HEK293T (cell line): ENCODE data around the gene CHRNB4.

ENCODE experiments used
- CTCF ChIA-PET: fragments of 350-600 bp; formaldehyde crosslinking; extraction: SDS; loops from one replicate; lab custom pipeline; 2021; ENCODE audit warnings: antibody characterized with exemption, inconsistent platforms; lab: Yijun Ruan, JAX
- POLR2A ChIA-PET: fragments of 350-600 bp; formaldehyde crosslinking; extraction: SDS; loops from one replicate; lab custom pipeline; 2020; ENCODE audit warnings: antibody characterized with exemption, inconsistent platforms; lab: Yijun Ruan, JAX
- DNase-seq: peaks from one replicate; pipeline ENCODE4 v3.0.0; 2012; ENCODE audit warnings: mixed read lengths; ENCODE audit errors: extremely low spot score
- ARNT ChIP-seq: fragments of 450-650 bp; IDR thresholded peaks from 2 replicates; pipeline ENCODE4 v1.6.1; 2017; ENCODE audit warnings: mild to moderate bottlenecking
- BHLHE40 ChIP-seq: fragments of 450-650 bp; IDR thresholded peaks from 2 replicates; pipeline ENCODE4 v1.6.1; 2016; ENCODE audit warnings: mild to moderate bottlenecking, moderate library complexity, borderline replicate concordance
- CTBP1 ChIP-seq: fragments of 450-650 bp; IDR thresholded peaks from 2 replicates; pipeline ENCODE4 v1.6.1; 2016; ENCODE audit warnings: borderline replicate concordance
- ELF4 ChIP-seq: fragments of 450-650 bp; IDR thresholded peaks from 2 replicates; pipeline ENCODE4 v1.6.1; 2017; ENCODE audit warnings: antibody characterized with exemption
- FOXA1 ChIP-seq: fragments of 450-650 bp; IDR thresholded peaks from 2 replicates; pipeline ENCODE4 v1.6.1; 2016; ENCODE audit warnings: mild to moderate bottlenecking
- FOXK2 ChIP-seq: fragments of 450-650 bp; IDR thresholded peaks from 2 replicates; pipeline ENCODE4 v1.6.1; 2016; ENCODE audit warnings: mild to moderate bottlenecking
- FOXM1 ChIP-seq: fragments of 450-650 bp; IDR thresholded peaks from 2 replicates; pipeline ENCODE4 v1.6.1; 2017; ENCODE audit warnings: mild to moderate bottlenecking, borderline replicate concordance
- HDGF ChIP-seq: fragments of 450-650 bp; IDR thresholded peaks from 2 replicates; pipeline ENCODE4 v1.6.1; 2017; ENCODE audit warnings: antibody characterized with exemption, borderline replicate concordance
- L3MBTL2 ChIP-seq: fragments of 450-650 bp; conservative IDR thresholded peaks from 2 replicates; pipeline ENCODE4 v1.6.1; 2016; ENCODE audit warnings: mild to moderate bottlenecking
- LEF1 ChIP-seq: fragments of 450-650 bp; IDR thresholded peaks from 2 replicates; pipeline ENCODE4 v1.6.1; 2017; ENCODE audit warnings: mild to moderate bottlenecking, borderline replicate concordance
- NFRKB ChIP-seq: fragments of 450-650 bp; IDR thresholded peaks from 2 replicates; pipeline ENCODE4 v1.6.1; 2016; ENCODE audit warnings: mild to moderate bottlenecking, moderate library complexity
- SP1 ChIP-seq: fragments of 450-650 bp; IDR thresholded peaks from 2 replicates; pipeline ENCODE4 v1.6.1; 2017
- SUZ12 ChIP-seq: fragments of 450-650 bp; IDR thresholded peaks from 2 replicates; pipeline ENCODE4 v1.6.1; 2016; ENCODE audit warnings: mild to moderate bottlenecking
- TARDBP ChIP-seq: fragments of 450-650 bp; IDR thresholded peaks from 2 replicates; pipeline ENCODE4 v1.6.1; 2016
- ZNF384 ChIP-seq: fragments of 450-650 bp; IDR thresholded peaks from 2 replicates; pipeline ENCODE4 v1.6.1; 2016
- TF ChIP-seq, protein P1 (sequence below): fragments of 450-650 bp; IDR thresholded peaks from 2 replicates; pipeline ENCODE4 v1.6.1; 2016

CHRNB4 gene

GRCh38 chr15:78634210-78635145 lies 6.5 kb downstream of the CHRNB4 start:
- DNase-seq = no peak
- ChIA-PET CTCF (interaction anchor here (1.2 kb wide), 1 partner anchor 10 kb away, joined by 3 read pairs; no protein-coding TSS in a partner anchor), POLR2A (interaction anchor here (0.8 to 1.0 kb wide), 2 partner anchors 69 to 94 kb away, joined by 3 read pairs; partner anchors contain the start of genes CHRNA5 and PSMA4)

GRCh38 chr15:78633348-78633747 lies 7.7 kb downstream of the CHRNB4 start:
- CTCF ChIA-PET = no interaction called here
- TF ChIP-seq ZNF384 = no peak
- TF ChIP-seq ARNT = no peak
- no peak for TF ChIP-seq NFRKB
- no peak for DNase-seq
- POLR2A ChIA-PET = interaction anchor here (0.8 kb wide), 1 partner anchor 68 kb away, joined by 3 read pairs; the partner anchor contains the start of gene CHRNA5

More at GRCh38 chr15:78634210-78635145, 6.5 kb downstream of the CHRNB4 start:
- TF ChIP-seq FOXK2 = no peak
- TF ChIP-seq, protein P1, sequence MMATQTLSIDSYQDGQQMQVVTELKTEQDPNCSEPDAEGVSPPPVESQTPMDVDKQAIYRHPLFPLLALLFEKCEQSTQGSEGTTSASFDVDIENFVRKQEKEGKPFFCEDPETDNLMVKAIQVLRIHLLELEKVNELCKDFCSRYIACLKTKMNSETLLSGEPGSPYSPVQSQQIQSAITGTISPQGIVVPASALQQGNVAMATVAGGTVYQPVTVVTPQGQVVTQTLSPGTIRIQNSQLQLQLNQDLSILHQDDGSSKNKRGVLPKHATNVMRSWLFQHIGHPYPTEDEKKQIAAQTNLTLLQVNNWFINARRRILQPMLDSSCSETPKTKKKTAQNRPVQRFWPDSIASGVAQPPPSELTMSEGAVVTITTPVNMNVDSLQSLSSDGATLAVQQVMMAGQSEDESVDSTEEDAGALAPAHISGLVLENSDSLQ = no peak
- TF ChIP-seq ELF4 = no peak
- TF ChIP-seq ZNF384 = no peak
- TF ChIP-seq NFRKB = no peak
- TF ChIP-seq L3MBTL2 = no peak
- no peak for TF ChIP-seq CTBP1
- TF ChIP-seq SP1 = no peak
- TF ChIP-seq HDGF = no peak
- TF ChIP-seq LEF1 = no peak
- TF ChIP-seq BHLHE40 = no peak
- TF ChIP-seq FOXM1 = no peak
- TF ChIP-seq SUZ12 = no peak
- TF ChIP-seq FOXA1 = no peak

GRCh38 chr15:78630886-78631633 lies 9.9 kb downstream of the CHRNB4 start:
- TF ChIP-seq, protein P1 = no peak
- TF ChIP-seq ARNT = no peak
- TF ChIP-seq L3MBTL2 = no peak
- no peak for TF ChIP-seq SP1
- TF ChIP-seq FOXM1 = no peak
- no peak for TF ChIP-seq LEF1
- TF ChIP-seq HDGF = no peak
- no peak for TF ChIP-seq NFRKB
- no peak for TF ChIP-seq TARDBP
- no peak for TF ChIP-seq CTBP1
- TF ChIP-seq FOXK2 = no peak
- TF ChIP-seq BHLHE40 = no peak
- TF ChIP-seq FOXA1 = no peak
- TF ChIP-seq ELF4 = no peak
- CTCF ChIA-PET = interaction anchor here (0.9 kb wide), 1 partner anchor 9 kb away, joined by 3 read pairs; no protein-coding TSS in a partner anchor
- POLR2A ChIA-PET = no interaction called here
- DNase-seq = no peak

- no peak for DNase-seq
- ChIA-PET CTCF (no interaction called here), POLR2A (no interaction called here)
- TF ChIP-seq BHLHE40 (no peak), ZNF384 (no peak), ELF4 (no peak), LEF1 (no peak), HDGF (no peak), FOXK2 (no peak), CTBP1 (no peak), FOXM1 (no peak), ARNT (no peak), NFRKB (no peak), SUZ12 (no peak)
Observed at GRCh38 chr15:78629716-78630065, 11.3 kb downstream of the CHRNB4 start.

DNA sequence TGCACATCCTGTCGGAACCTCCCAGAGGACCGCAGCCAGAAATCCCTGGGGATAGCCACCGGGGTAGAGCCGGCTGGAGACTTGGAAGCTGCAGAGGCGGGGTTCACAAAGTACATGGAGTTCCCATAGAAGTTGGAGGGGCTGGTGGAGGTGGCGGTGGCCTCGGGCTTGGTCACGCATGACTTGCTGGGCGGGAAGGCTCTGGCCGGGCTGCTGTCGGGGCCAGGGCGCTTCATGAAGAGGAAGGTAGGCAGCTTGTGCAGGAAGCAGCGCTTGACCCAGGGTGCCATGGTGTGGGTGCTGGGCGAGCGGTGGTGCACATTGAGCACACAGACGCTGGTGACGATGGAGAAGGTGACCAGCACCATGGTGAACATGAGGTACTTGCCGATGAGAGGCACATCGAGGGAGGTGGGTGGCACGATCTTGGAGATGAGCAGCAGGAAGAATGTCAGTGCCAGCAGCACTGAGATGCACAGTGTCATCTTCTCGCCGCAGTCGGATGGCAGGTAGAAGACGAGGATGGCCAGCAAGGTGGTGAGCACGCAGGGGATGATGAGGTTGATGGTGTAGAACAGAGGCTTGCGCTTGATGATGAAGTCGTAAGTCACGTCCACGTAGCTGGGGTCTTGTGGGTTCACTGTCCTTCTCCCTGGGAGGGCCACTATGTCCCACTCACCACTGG lies 11.8 kb downstream of the CHRNB4 start:
- TF ChIP-seq BHLHE40 = no peak
- no peak for TF ChIP-seq SP1
- TF ChIP-seq SUZ12 = no peak
- no peak for TF ChIP-seq NFRKB
- TF ChIP-seq HDGF = no peak
- TF ChIP-seq, protein P1 = no peak
- TF ChIP-seq FOXA1 = no peak
- TF ChIP-seq ARNT = no peak
- no peak for TF ChIP-seq FOXM1
- TF ChIP-seq FOXK2 = no peak
- no peak for TF ChIP-seq CTBP1
- no peak for TF ChIP-seq ELF4
- no peak for TF ChIP-seq TARDBP
- no peak for TF ChIP-seq LEF1
- no peak for TF ChIP-seq ZNF384
- TF ChIP-seq L3MBTL2 = no peak
- DNase-seq = no peak
- ChIA-PET CTCF (interaction anchor here (1.0 to 1.4 kb wide), 2 partner anchors 8 to 10 kb away, joined by 3 to 4 read pairs; no protein-coding TSS in a partner anchor), POLR2A (interaction anchor here (1.2 kb wide), 1 partner anchor 330 kb away, joined by 3 read pairs; the partner anchor contains the start of gene SKIC8)
